ENCODE measurements around the gene SMIM13. TPM values are rescaled to one million over a fixed set of nuclear protein-coding genes. Genes with fewer than 3 reads are reported as not detected.

The SMIM13 gene
- total RNA-seq, 1 experiment from 2014 or later = 15.7 TPM

GRCh38 chr6:11172501-11173327 is 79.1 kb downstream of the SMIM13 start:
- DNase-seq (ENCODE audit: low read depth, low spot score) = peak; percentile 23
- RAD21 ChIA-PET (ENCODE audit: low non-redundant PET in 1 of 2, low total read pairs in 2 of 2, uncharacterized antibody in 2 of 2, unreplicated experiment in 2 of 2) = no interaction called here
- ATAC-seq = peak; percentile 92
- Histone ChIP-seq H3K4me3 (replicated peaks in 1 of 2; ENCODE audit: low read depth in 1 of 2, low read length in 2 of 2) (no peak overlapping the region), H3K9me3 (ENCODE audit: control insufficient read depth in 1 of 2, insufficient read depth in 1 of 2, low read depth in 1 of 2, low read length in 2 of 2) (no peaks in the 10 kb centered on the region), H3K27ac (ENCODE audit: low read depth, low read length) (no peak overlapping the region), H3K9ac (ENCODE audit: low read length) (no peak overlapping the region), H3K4me2 (ENCODE audit: low read length) (peak overlapping the region; percentile 18; the same call in 1 of the 2 replicates), H2AFZ (ENCODE audit: low read depth, low read length, poor library complexity, severe bottlenecking) (no peak overlapping the region), H3K4me1 (ENCODE audit: control insufficient read depth in 1 of 2, insufficient read depth in 2 of 2, low read length in 2 of 2) (no peaks in the 10 kb centered on the region), H3K79me2 (ENCODE audit: insufficient read depth, low read length) (no peaks in the 10 kb centered on the region), H3K27me3 (ENCODE audit: insufficient read depth, low read length) (no peaks in the 10 kb centered on the region), H4K20me1 (ENCODE audit: insufficient read depth) (no peaks in the 10 kb centered on the region), H3K36me3 (ENCODE audit: control insufficient read depth in 1 of 2, insufficient read depth in 2 of 2, low read length in 2 of 2) (no peaks in the 10 kb centered on the region), H3K9me2 (ENCODE audit: insufficient read depth) (no peaks in the 10 kb centered on the region)
- CTCF ChIA-PET = no interaction called here
- no TSS peak for BruUV-seq (replicated peaks)
- intact Hi-C loops (cut with micrococcal nuclease) = loop anchor here (1.0 to 10.0 kb wide), 2 partner anchors 324 to 402 kb away; no protein-coding TSS in a partner anchor
- POLR2A ChIA-PET = no interaction called here
- no peak for TF ChIP-seq TCF7L2 (IDR thresholded peaks at IDR 0.05; ENCODE audit: borderline replicate concordance, extremely low read depth, insufficient read depth, insufficient read length)
- TF ChIP-seq EGR1 (IDR thresholded peaks at IDR 0.05; ENCODE audit: low read depth) = no peak
- TF ChIP-seq ZBTB33 (IDR thresholded peaks at IDR 0.05; ENCODE audit: extremely low read depth, insufficient replicate concordance, low read length) = no peak
- no peak for TF ChIP-seq EZH2 (IDR thresholded peaks at IDR 0.05)
- TF ChIP-seq CTCF (IDR thresholded peaks at IDR 0.05 in 2 of 3, conservative IDR thresholded peaks at IDR 0.05 in 1 of 3; ENCODE audit: borderline replicate concordance in 1 of 3, insufficient read depth in 1 of 3, low read depth in 2 of 3, low read length in 2 of 3) = peak; percentile 78 to 92 (median 80)
- TF ChIP-seq RAD21 (IDR thresholded peaks at IDR 0.05; ENCODE audit: low read depth) = peak; percentile 70
- no peak for TF ChIP-seq CEBPB (IDR thresholded peaks at IDR 0.05; ENCODE audit: low read depth)
- no peak for TF ChIP-seq CBX3 (IDR thresholded peaks at IDR 0.05; ENCODE audit: low read depth)

All from HCT116 (cell line).